ENCODE measurements around the gene ARHGAP8. TPM values are rescaled to one million over a fixed set of nuclear protein-coding genes. Genes with fewer than 3 reads are reported as not detected.

ARHGAP8 gene
- total and polyA plus RNA-seq, 2 experiments from 2014 or later, result 62.8 to 64.9 TPM

DNA sequence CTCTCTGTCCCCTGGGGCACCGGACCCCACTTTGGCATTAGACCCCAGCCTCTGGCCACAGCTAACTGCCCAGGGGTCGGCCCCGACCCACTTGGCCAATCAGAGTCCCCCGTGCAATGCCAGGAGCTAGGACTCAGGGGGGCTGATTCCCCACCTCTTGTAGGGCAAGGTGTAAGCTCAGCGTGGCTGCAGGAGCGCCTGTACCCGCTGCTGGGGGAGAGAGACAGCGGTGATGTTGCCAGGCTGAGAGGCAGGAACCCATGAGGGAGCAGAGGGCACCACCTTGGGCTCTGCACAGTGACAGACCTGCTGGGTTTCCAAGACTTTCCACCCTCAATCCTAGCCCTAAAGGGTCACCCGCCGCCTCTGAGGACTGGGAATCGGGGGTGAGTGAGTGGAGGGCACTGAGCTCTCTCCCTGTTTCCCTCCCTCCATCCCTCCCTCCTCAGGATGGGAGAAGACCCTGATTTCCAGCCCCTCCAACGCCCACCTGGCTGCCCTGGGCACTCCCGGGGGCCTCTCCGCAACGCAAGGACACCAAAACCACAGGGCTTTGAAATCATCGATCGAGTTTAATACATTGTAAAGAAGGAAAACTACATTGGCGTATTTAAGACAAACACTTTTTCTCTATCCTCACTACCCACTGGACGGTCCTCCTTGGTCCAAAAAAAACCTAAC is 128.4 kb downstream of the ARHGAP8 start:
- Mint-ChIP-seq H3K9me3 (peaks cover 15% of the 10 kb centered on the region), H3K4me3 (no peak overlapping the region), H3K4me1 (no peaks in the 10 kb centered on the region; the same call in 2 of the 3 replicates), H3K27me3 (ENCODE audit: insufficient read depth, low read depth, poor library complexity) (peaks cover 2% of the 10 kb centered on the region), H3K27ac (no peak overlapping the region), H3K36me3 (ENCODE audit: low read depth) (peaks cover 37% of the 10 kb centered on the region)
- DNase-seq (ENCODE audit: low spot score) (no peak), ATAC-seq (no peak)
- Histone ChIP-seq H3F3A (replicated peaks; ENCODE audit: low read depth) (no peaks in the 10 kb centered on the region), H3K79me2 (replicated peaks; ENCODE audit: insufficient read depth) (no peaks in the 10 kb centered on the region), H3K36me3 (ENCODE audit: insufficient read depth) (no peaks in the 10 kb centered on the region), H3K4me1 (ENCODE audit: insufficient read depth) (no peaks in the 10 kb centered on the region), H3K9me2 (ENCODE audit: insufficient read depth) (no peaks in the 10 kb centered on the region), H2AFZ (no peak overlapping the region), H3K4me2 (no peak overlapping the region), H3K27ac (ENCODE audit: low read depth) (no peak overlapping the region), H3K4me3 (no peak overlapping the region), H4K20me1 (replicated peaks; ENCODE audit: insufficient read depth) (no peaks in the 10 kb centered on the region), H3K27me3 (ENCODE audit: insufficient read depth) (no peaks in the 10 kb centered on the region)
- TF ChIP-seq NANOG (IDR thresholded peaks at IDR 0.05; ENCODE audit: borderline replicate concordance) (no peak), ZNF331 (CRISPR knock-in tag; IDR thresholded peaks at IDR 0.05; ENCODE audit: low read depth) (no peak), ZNF114 (CRISPR knock-in tag; IDR thresholded peaks at IDR 0.05) (no peak), STAT1 (IDR thresholded peaks at IDR 0.05; ENCODE audit: unreplicated experiment) (no peak), POLR2AphosphoS5 (IDR thresholded peaks at IDR 0.05; ENCODE audit: low read depth) (no peak)
- TF ChIP-seq, protein P1, sequence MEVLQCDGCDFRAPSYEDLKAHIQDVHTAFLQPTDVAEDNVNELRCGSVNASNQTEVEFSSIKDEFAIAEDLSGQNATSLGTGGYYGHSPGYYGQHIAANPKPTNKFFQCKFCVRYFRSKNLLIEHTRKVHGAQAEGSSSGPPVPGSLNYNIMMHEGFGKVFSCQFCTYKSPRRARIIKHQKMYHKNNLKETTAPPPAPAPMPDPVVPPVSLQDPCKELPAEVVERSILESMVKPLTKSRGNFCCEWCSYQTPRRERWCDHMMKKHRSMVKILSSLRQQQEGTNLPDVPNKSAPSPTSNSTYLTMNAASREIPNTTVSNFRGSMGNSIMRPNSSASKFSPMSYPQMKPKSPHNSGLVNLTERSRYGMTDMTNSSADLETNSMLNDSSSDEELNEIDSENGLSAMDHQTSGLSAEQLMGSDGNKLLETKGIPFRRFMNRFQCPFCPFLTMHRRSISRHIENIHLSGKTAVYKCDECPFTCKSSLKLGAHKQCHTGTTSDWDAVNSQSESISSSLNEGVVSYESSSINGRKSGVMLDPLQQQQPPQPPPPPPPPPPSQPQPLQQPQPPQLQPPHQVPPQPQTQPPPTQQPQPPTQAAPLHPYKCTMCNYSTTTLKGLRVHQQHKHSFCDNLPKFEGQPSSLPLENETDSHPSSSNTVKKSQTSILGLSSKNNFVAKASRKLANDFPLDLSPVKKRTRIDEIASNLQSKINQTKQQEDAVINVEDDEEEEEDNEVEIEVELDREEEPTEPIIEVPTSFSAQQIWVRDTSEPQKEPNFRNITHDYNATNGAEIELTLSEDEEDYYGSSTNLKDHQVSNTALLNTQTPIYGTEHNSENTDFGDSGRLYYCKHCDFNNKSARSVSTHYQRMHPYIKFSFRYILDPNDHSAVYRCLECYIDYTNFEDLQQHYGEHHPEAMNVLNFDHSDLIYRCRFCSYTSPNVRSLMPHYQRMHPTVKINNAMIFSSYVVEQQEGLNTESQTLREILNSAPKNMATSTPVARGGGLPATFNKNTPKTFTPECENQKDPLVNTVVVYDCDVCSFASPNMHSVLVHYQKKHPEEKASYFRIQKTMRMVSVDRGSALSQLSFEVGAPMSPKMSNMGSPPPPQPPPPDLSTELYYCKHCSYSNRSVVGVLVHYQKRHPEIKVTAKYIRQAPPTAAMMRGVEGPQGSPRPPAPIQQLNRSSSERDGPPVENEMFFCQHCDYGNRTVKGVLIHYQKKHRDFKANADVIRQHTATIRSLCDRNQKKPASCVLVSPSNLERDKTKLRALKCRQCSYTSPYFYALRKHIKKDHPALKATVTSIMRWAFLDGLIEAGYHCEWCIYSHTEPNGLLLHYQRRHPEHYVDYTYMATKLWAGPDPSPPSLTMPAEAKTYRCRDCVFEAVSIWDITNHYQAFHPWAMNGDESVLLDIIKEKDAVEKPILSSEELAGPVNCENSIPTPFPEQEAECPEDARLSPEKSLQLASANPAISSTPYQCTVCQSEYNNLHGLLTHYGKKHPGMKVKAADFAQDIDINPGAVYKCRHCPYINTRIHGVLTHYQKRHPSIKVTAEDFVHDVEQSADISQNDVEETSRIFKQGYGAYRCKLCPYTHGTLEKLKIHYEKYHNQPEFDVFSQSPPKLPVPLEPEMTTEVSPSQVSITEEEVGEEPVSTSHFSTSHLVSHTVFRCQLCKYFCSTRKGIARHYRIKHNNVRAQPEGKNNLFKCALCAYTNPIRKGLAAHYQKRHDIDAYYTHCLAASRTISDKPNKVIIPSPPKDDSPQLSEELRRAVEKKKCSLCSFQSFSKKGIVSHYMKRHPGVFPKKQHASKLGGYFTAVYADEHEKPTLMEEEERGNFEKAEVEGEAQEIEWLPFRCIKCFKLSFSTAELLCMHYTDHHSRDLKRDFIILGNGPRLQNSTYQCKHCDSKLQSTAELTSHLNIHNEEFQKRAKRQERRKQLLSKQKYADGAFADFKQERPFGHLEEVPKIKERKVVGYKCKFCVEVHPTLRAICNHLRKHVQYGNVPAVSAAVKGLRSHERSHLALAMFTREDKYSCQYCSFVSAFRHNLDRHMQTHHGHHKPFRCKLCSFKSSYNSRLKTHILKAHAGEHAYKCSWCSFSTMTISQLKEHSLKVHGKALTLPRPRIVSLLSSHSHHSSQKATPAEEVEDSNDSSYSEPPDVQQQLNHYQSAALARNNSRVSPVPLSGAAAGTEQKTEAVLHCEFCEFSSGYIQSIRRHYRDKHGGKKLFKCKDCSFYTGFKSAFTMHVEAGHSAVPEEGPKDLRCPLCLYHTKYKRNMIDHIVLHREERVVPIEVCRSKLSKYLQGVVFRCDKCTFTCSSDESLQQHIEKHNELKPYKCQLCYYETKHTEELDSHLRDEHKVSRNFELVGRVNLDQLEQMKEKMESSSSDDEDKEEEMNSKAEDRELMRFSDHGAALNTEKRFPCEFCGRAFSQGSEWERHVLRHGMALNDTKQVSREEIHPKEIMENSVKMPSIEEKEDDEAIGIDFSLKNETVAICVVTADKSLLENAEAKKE (CRISPR knock-in tag; IDR thresholded peaks at IDR 0.05), result no peak
- TF ChIP-seq, protein P2, sequence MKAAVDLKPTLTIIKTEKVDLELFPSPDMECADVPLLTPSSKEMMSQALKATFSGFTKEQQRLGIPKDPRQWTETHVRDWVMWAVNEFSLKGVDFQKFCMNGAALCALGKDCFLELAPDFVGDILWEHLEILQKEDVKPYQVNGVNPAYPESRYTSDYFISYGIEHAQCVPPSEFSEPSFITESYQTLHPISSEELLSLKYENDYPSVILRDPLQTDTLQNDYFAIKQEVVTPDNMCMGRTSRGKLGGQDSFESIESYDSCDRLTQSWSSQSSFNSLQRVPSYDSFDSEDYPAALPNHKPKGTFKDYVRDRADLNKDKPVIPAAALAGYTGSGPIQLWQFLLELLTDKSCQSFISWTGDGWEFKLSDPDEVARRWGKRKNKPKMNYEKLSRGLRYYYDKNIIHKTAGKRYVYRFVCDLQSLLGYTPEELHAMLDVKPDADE (IDR thresholded peaks at IDR 0.05), result no peak
- TF ChIP-seq, protein P3, sequence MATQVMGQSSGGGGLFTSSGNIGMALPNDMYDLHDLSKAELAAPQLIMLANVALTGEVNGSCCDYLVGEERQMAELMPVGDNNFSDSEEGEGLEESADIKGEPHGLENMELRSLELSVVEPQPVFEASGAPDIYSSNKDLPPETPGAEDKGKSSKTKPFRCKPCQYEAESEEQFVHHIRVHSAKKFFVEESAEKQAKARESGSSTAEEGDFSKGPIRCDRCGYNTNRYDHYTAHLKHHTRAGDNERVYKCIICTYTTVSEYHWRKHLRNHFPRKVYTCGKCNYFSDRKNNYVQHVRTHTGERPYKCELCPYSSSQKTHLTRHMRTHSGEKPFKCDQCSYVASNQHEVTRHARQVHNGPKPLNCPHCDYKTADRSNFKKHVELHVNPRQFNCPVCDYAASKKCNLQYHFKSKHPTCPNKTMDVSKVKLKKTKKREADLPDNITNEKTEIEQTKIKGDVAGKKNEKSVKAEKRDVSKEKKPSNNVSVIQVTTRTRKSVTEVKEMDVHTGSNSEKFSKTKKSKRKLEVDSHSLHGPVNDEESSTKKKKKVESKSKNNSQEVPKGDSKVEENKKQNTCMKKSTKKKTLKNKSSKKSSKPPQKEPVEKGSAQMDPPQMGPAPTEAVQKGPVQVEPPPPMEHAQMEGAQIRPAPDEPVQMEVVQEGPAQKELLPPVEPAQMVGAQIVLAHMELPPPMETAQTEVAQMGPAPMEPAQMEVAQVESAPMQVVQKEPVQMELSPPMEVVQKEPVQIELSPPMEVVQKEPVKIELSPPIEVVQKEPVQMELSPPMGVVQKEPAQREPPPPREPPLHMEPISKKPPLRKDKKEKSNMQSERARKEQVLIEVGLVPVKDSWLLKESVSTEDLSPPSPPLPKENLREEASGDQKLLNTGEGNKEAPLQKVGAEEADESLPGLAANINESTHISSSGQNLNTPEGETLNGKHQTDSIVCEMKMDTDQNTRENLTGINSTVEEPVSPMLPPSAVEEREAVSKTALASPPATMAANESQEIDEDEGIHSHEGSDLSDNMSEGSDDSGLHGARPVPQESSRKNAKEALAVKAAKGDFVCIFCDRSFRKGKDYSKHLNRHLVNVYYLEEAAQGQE (IDR thresholded peaks at IDR 0.05; ENCODE audit: unreplicated experiment), result no peak
